Neuronal stem cell (in vitro differentiated cells): ENCODE results near the gene TBC1D12.

ENCODE experiments used
- DNase-seq: peaks from one replicate; pipeline ENCODE4 v3.0.0-alpha.2; 2013; ENCODE audit warnings: low spot score
- H2AFZ ChIP-seq: one replicate; pipeline ENCODE4 v1.6.1; 2013; ENCODE audit warnings: mild to moderate bottlenecking, low read length, inconsistent platforms
- H2AK5ac ChIP-seq: 2 replicates; pipeline ENCODE4 v1.6.1; 2013; ENCODE audit warnings: low read depth, mild to moderate bottlenecking, inconsistent platforms, low read length, moderate library complexity, mixed read lengths
- H2BK120ac ChIP-seq: 2 replicates; pipeline ENCODE4 v1.6.1; 2013; ENCODE audit warnings: low read depth, mild to moderate bottlenecking, inconsistent platforms, low read length, moderate library complexity, mixed read lengths
- H2BK12ac ChIP-seq: one replicate; pipeline ENCODE4 v1.6.1; 2013; ENCODE audit warnings: low read length, inconsistent platforms
- H2BK15ac ChIP-seq: 2 replicates; pipeline ENCODE4 v1.6.1; 2013; ENCODE audit warnings: mild to moderate bottlenecking, low read length, inconsistent platforms, mixed read lengths
- H2BK5ac ChIP-seq: one replicate; pipeline ENCODE4 v1.6.1; 2013; ENCODE audit warnings: inconsistent platforms, mild to moderate bottlenecking, low read length, moderate library complexity
- H3K14ac ChIP-seq: one replicate; pipeline ENCODE4 v1.6.1; 2013; ENCODE audit warnings: low read length, inconsistent platforms
- H3K18ac ChIP-seq: 2 replicates; pipeline ENCODE4 v1.6.1; 2013; ENCODE audit warnings: low read length, inconsistent platforms
- H3K23ac ChIP-seq: 2 replicates; pipeline ENCODE4 v1.6.1; 2013; ENCODE audit warnings: low read depth, mild to moderate bottlenecking, mixed read lengths, low read length, inconsistent platforms; ENCODE audit not compliant: poor library complexity
- H3K27ac ChIP-seq: replicated peaks from 3 replicates; pipeline ENCODE4 v1.5.1; 2013; ENCODE audit warnings: low read length, inconsistent platforms
- H3K27me3 ChIP-seq, 3 experiments: 2 replicates each; pipeline ENCODE4 v1.6.1; 2013; ENCODE audit warnings: low read length in 3 of 3, mild to moderate bottlenecking in 2 of 3, inconsistent platforms in 1 of 3, low read depth in 1 of 3, mixed read lengths in 1 of 3, moderate library complexity in 1 of 3; ENCODE audit not compliant: control insufficient read depth in 3 of 3, insufficient read depth in 3 of 3
- H3K36me3 ChIP-seq, 2 donors: replicated peaks in 1 of 2; 2 replicates each; pipeline ENCODE4 v1.6.1; 2013; ENCODE audit warnings: low read length in 2 of 2; ENCODE audit not compliant: control insufficient read depth in 2 of 2, insufficient read depth in 2 of 2
- H3K4ac ChIP-seq: 2 replicates; pipeline ENCODE4 v1.6.1; 2013; ENCODE audit warnings: inconsistent platforms, mild to moderate bottlenecking, low read length, moderate library complexity
- H3K4me1 ChIP-seq, 2 donors: 1 replicate in 1 of 2; 2 replicates in 1 of 2; pipeline ENCODE4 v1.6.1; 2013; ENCODE audit warnings: low read length in 2 of 2, low read depth in 1 of 2; ENCODE audit not compliant: control insufficient read depth in 2 of 2, insufficient read depth in 1 of 2
- H3K4me2 ChIP-seq: one replicate; pipeline ENCODE4 v1.6.1; 2013; ENCODE audit warnings: mild to moderate bottlenecking, low read length, inconsistent platforms; ENCODE audit not compliant: insufficient read depth, poor library complexity, severe bottlenecking
- H3K4me3 ChIP-seq, 2 donors: 2 replicates each; pipeline ENCODE4 v1.5.1; 2013; ENCODE audit warnings: low read length in 2 of 2, mild to moderate bottlenecking in 2 of 2, inconsistent platforms in 1 of 2, moderate library complexity in 1 of 2
- H3K79me1 ChIP-seq: one replicate; pipeline ENCODE4 v1.6.1; 2013; ENCODE audit warnings: low read depth, mild to moderate bottlenecking, inconsistent platforms, low read length, moderate library complexity
- H3K9ac ChIP-seq: one replicate; pipeline ENCODE4 v1.6.1; 2013; ENCODE audit warnings: mild to moderate bottlenecking, low read depth, low read length, inconsistent platforms; ENCODE audit not compliant: poor library complexity
- H3K9me3 ChIP-seq, 2 donors: replicated peaks in 1 of 2; 2 replicates each; pipeline versions ENCODE3 to v1.6.1; 2013; ENCODE audit warnings: low read length in 2 of 2, mild to moderate bottlenecking in 2 of 2, inconsistent platforms in 1 of 2, low read depth in 1 of 2, mixed read lengths in 1 of 2, moderate library complexity in 1 of 2; ENCODE audit not compliant: control insufficient read depth in 2 of 2, insufficient read depth in 1 of 2
- H4K8ac ChIP-seq: one replicate; pipeline ENCODE4 v1.6.1; 2013; ENCODE audit warnings: low read depth, mild to moderate bottlenecking, inconsistent platforms, low read length, moderate library complexity
- H4K91ac ChIP-seq: one replicate; pipeline ENCODE4 v1.6.1; 2013; ENCODE audit warnings: low read length, low read depth, mild to moderate bottlenecking, inconsistent platforms; ENCODE audit not compliant: poor library complexity
- WGBS, 2 donors: extraction: QIAGEN DNeasy Blood & Tissue Kit; methylation state at CpG; one replicate each; pipeline ENCODE4 v1.1.7; 2013; ENCODE audit warnings: missing lambda C conversion rate in 2 of 2, mixed read lengths in 1 of 2; ENCODE audit not compliant: insufficient read length in 2 of 2, insufficient replicate concordance in 1 of 2; ENCODE audit errors: extremely low coverage in 2 of 2; 5-methylcytosine and 5-hydroxymethylcytosine counted together

Gene TBC1D12

DNA sequence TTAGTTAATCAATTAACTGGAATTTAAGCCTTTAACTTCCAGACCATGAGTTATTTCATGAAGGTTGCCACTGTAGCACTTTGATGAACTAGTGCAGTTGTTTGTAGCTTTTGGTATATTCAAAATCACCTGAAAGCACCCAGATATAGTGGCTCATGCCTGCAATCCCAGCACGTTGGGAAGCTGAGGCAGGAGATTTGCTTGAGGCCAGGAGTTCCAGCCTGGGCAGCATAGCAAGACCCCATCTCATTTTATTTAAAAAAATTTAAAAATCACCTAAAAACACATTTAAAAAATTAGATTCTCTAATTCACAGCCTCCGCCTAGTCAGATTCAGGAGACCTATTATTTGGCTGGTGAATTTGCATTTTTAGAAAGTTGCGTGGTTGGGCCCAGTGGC is 9.0 kb downstream of the TBC1D12 start:
- H3K27ac ChIP-seq, result no peak overlapping the region
- no peak overlapping the region for H3K18ac ChIP-seq
- no peak for DNase-seq
- H2BK120ac ChIP-seq, result no peak overlapping the region
- no peak overlapping the region for H2BK12ac ChIP-seq
- no peak overlapping the region for H2BK15ac ChIP-seq
- H3K14ac ChIP-seq, result no peak overlapping the region
- H3K4me2 ChIP-seq, result no peak overlapping the region
- WGBS, 2 donors, result no CpG with 5 or more reads among the region's 3 CpGs
- H3K9ac ChIP-seq, result no peak overlapping the region
- H3K4me1 ChIP-seq, result peaks cover 0 to 11% of the 10 kb centered on the region in 2 donors
- no peak overlapping the region for H2AFZ ChIP-seq
- H4K8ac ChIP-seq, result no peak overlapping the region
- H3K4ac ChIP-seq, result no peak overlapping the region
- no peaks in the 10 kb centered on the region for H3K36me3 ChIP-seq
- no peak overlapping the region for H2BK5ac ChIP-seq
- H3K79me1 ChIP-seq, result no peaks in the 10 kb centered on the region
- no peak overlapping the region for H4K91ac ChIP-seq
- no peak overlapping the region for H3K23ac ChIP-seq
- no peaks in the 10 kb centered on the region for H3K27me3 ChIP-seq
- no peaks in the 10 kb centered on the region for H3K9me3 ChIP-seq
- H3K4me3 ChIP-seq, result no peak overlapping the region
- H2AK5ac ChIP-seq, result no peak overlapping the region

DNA sequence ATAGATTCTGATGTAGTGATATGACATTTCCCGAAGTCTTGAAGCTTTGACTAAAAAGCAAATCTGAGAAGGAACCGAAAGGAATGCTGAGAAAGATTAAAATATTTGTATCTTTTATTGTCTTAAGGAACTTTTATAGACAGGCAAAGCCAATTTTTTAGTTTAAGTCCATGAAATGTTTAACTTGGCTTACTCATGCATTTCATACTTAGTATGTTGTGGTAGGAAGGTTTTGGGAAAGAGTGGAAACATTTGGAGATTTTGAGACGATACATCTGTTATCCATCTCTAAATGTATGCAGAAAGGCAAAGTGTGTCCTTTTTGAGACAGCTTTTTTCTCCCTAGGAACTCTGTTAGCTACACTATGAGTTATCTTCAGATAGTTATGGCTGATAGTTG is 10.1 kb downstream of the TBC1D12 start:
- WGBS, 2 donors, result no CpG with 5 or more reads among the region's 3 CpGs
- DNase-seq, result no peak
- Histone ChIP-seq H4K91ac (no peak overlapping the region), H4K8ac (no peak overlapping the region), H3K27ac (no peak overlapping the region), H3K9ac (no peak overlapping the region), H3K9me3 (no peaks in the 10 kb centered on the region), H3K4me1 (peaks cover 0 to 11% of the 10 kb centered on the region in 2 donors), H3K4ac (no peak overlapping the region), H2BK120ac (no peak overlapping the region), H2AK5ac (no peak overlapping the region), H3K4me3 (no peak overlapping the region), H3K18ac (no peak overlapping the region), H3K23ac (no peak overlapping the region), H3K79me1 (no peaks in the 10 kb centered on the region), H3K4me2 (no peak overlapping the region), H2BK12ac (no peak overlapping the region), H2AFZ (no peak overlapping the region), H2BK15ac (no peak overlapping the region), H2BK5ac (no peak overlapping the region), H3K27me3 (no peaks in the 10 kb centered on the region), H3K36me3 (no peaks in the 10 kb centered on the region), H3K14ac (no peak overlapping the region)

DNA sequence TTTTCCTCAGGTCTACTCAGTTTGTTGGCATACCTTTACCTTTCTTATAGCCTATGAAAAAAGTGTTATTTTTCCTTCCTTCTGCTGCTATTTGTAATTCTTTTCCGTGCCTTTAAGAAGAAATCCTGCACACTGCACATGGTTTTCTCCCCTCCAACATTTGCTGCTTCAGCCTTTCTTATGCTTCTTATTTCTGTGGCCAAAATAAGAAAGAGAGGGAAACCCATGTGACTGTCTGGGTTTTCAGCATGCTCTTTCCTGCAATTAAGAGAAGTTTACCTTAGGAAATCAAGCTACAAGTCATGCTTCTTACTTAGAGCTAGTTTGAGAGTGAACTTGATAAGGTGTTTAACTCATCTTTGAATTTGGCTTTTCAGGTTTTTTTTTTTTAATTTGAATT is 11.0 kb downstream of the TBC1D12 start:
- Histone ChIP-seq H3K4me2 (no peak overlapping the region), H3K9me3 (no peaks in the 10 kb centered on the region), H2BK5ac (no peak overlapping the region), H4K91ac (no peak overlapping the region), H3K4ac (no peak overlapping the region), H3K4me1 (peaks cover 0 to 11% of the 10 kb centered on the region in 2 donors), H2BK15ac (no peak overlapping the region), H3K27me3 (no peaks in the 10 kb centered on the region), H3K4me3 (no peak overlapping the region), H2AFZ (no peak overlapping the region), H3K23ac (no peak overlapping the region), H3K36me3 (no peaks in the 10 kb centered on the region), H2BK120ac (no peak overlapping the region), H2AK5ac (no peak overlapping the region), H2BK12ac (no peak overlapping the region), H3K18ac (no peak overlapping the region), H3K27ac (no peak overlapping the region), H3K9ac (no peak overlapping the region), H3K14ac (no peak overlapping the region), H4K8ac (no peak overlapping the region), H3K79me1 (no peaks in the 10 kb centered on the region)
- no CpG with 5 or more reads among the region's 1 CpG for WGBS, 2 donors
- DNase-seq, result no peak

DNA sequence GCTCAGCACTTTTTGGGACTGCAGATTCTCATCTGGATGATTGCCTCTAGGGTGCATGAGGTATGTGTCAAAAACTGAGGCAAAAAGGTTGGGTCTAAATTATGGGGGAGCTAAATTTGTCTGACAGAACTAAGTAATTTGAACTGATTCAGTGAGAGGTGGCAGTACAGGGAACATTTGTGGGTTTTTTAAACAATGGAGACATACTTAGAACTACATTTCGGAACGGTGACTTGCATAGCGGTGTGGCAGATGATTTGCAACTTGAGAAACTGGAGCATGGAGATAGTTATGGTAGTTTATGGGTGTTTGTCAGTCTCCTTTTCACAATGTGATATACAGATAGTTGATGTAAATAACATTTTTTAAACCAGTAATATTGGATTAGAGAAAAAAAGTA is 14.6 kb downstream of the TBC1D12 start:
- Histone ChIP-seq H2BK15ac (no peak overlapping the region), H3K4me1 (no peaks in the 10 kb centered on the region), H3K4ac (no peak overlapping the region), H3K23ac (no peak overlapping the region), H2BK120ac (no peak overlapping the region), H3K9ac (no peak overlapping the region), H3K4me3 (no peak overlapping the region), H3K4me2 (no peak overlapping the region), H3K27ac (no peak overlapping the region), H3K36me3 (no peaks in the 10 kb centered on the region), H3K79me1 (no peaks in the 10 kb centered on the region), H3K14ac (no peak overlapping the region), H2AK5ac (no peak overlapping the region), H3K18ac (no peak overlapping the region), H4K91ac (no peak overlapping the region), H3K27me3 (no peaks in the 10 kb centered on the region), H2BK12ac (no peak overlapping the region), H4K8ac (no peak overlapping the region), H2AFZ (no peak overlapping the region), H2BK5ac (no peak overlapping the region), H3K9me3 (no peaks in the 10 kb centered on the region)
- WGBS, 2 donors, result no CpG with 5 or more reads among the region's 3 CpGs
- DNase-seq, result no peak
